ENCODE data around the gene HOOK2.
A peak's percentile ranks its signal among the peaks of the same experiment; 100 is the strongest.
"Not testable (repeated sequence)": the region's sequence is repeated elsewhere in the genome, so short reads cannot be mapped to it uniquely, and the experiment has no call there.

HOOK2 gene, protein sequence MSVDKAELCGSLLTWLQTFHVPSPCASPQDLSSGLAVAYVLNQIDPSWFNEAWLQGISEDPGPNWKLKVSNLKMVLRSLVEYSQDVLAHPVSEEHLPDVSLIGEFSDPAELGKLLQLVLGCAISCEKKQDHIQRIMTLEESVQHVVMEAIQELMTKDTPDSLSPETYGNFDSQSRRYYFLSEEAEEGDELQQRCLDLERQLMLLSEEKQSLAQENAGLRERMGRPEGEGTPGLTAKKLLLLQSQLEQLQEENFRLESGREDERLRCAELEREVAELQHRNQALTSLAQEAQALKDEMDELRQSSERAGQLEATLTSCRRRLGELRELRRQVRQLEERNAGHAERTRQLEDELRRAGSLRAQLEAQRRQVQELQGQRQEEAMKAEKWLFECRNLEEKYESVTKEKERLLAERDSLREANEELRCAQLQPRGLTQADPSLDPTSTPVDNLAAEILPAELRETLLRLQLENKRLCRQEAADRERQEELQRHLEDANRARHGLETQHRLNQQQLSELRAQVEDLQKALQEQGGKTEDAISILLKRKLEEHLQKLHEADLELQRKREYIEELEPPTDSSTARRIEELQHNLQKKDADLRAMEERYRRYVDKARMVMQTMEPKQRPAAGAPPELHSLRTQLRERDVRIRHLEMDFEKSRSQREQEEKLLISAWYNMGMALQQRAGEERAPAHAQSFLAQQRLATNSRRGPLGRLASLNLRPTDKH

DNA sequence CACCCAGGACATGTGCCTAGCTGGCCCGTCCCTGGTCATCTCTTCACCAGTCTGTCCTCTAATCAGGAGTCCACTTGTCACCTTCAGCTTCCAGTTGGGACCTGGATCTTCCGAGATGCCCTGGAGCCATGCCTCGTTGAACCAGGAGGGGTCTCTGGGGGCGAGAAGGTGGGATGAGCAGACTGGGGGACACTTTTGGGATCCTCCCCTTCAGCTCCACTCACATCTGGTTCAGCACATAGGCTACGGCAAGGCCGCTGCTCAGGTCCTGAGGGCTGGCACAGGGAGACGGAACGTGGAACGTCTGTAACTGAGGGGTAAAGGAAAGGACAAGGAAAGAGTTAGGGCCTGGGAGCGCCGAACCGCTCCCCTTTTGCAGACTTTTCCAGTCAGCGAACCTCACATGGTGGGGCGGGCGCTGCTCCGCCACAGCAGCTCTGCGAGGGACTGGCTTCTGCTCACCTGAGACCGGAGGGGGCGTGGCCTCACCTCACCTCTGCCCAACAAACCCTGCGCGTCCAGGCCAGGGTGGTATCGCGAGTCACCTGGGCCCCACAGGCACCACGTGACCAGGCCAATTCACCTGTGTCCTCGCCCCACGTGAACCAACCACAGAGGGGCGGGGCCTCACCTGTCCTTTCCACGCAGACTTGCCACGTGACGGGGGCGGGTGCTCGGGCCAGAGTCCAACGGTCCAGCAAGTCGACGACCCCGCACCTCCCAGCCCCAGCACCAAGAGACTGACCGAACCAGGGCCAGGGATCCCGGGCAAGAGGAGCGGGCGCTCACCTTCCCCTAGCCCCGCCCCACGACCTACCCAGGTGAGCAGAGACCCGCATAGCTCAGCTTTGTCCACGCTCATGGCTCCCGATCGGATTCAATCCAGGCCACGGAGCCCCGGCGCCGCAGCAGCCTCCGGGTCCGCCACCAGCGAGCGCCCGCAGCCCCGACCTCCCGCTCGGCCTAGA is at the start of gene HOOK2:
TSS of gene HOOK2 (minus strand) at position 965 of the 968 bp plus-strand sequence. CDS start at position 862, 103 bp downstream.
- DNase-seq (ENCODE audit: low read depth) = no peak

DNA sequence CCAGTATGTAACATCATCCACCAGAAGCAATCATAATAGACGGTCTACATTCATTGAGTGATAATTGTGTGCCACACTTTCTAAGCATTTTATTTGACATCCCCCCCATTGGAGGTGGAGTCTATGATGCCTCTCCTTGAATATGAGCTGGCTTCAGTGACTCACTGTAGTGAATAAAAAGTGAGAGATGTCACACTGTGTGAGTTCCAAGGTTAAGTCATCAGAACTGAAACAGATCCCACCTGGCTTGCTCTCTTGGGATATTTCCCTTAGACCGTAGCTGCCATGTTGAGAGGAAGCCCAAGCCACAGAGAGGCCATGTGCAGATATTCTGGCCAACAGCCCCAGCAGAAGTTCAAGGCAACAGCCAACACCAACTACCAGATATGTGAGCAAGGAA is 46.4 kb upstream of the HOOK2 start:
- no peak for DNase-seq (ENCODE audit: low read depth)

DNA sequence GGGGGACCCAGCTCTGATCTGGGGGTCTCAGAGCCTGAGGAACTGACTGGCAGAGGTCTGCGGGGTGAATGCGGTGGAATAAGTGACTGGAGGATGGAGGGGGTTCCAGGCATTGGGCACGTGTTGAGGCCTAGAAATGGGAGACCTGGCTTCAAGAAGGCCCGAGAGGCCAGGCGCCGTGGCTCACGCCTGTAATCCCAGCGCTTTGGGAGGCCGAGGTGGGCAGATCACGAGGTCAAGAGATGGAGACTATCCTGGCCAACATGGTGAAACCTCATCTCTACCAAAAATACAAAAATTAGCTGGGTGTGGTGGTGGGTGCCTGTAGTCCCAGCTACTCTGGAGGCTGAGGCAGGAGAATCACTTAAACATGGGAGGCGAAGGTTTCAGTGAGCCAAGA is 42.5 kb upstream of the HOOK2 start:
- DNase-seq (ENCODE audit: low read depth) = not testable (repeated sequence)

DNA sequence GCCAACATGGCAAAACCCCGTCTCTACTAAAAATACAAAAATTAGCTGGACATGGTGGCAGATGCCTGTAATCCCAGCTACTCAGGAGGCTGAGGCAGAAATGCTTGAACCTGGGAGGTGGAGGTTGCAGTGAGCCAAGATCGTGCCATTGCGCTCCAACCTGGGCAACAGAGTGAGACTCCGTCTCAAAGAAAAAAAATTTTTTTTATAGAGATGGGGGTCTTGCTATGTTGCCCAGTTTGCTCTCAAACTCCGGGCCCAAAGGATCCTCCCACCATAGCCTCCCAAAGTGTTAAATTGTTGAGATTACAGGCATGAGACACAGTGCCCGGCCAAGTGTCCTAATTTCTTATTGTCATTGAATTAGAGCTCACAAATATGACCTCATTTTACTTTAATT is 41.8 kb upstream of the HOOK2 start:
- not testable (repeated sequence) for DNase-seq (ENCODE audit: low read depth)

DNA sequence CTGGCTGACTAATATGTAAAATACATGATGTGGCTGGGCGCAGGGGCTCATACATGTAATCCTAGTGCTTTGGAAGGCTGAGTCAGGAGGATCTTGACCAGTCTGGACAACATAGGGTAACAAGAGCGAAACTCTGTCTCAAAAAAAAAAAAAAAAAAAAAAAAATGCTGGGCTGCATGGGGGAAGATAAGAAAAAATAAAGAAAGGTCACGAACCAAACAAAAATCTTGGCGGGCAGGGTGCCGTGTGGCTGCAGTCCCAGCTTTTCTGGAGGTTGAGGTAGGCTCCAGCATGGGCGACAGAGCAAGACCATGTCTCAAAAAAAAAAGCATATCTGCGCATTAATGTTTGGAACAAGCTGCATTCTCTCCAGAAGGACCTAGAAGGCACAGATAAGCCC is 39.7 kb upstream of the HOOK2 start:
- no peak for DNase-seq (ENCODE audit: low read depth)

DNA sequence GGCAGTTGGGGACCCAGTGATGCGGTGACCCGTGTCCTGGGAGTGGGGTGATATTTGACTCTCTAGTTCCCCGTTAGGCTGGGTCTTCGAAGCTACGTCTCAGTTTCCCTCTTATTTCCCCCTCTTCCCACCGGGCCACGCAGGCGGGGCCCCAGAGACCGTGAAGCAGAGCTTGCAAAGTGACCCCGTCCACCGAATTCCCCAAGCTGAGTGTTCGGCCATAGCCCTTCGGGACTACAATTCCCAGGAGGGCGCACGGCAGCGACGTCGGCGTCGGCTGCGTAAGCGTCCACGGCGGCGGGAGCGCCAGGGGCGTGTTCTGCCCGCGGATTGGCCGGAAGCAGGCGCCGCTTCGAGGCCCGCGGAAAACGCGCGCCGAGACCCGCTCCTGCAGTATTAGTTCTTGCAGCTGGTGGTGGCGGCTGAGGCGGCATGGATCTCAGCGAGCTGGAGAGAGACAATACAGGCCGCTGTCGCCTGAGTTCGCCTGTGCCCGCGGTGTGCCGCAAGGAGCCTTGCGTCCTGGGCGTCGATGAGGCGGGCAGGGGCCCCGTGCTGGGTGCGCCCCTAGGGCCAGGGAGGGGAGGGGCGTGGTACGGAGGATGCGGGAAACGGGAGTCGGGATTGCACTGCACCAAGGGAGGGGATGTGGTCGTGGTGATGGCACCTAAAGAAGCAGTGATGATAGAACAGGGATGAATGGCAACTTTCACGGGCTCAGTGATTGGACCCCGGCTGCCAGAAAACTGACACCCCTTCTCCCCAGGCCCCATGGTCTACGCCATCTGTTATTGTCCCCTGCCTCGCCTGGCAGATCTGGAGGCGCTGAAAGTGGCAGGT is 31.1 kb upstream of the HOOK2 start, which contains the start of gene RNASEH2A:
TSS of gene RNASEH2A (plus strand) at position 343 of the 840 bp plus-strand sequence. CDS start at position 433, 90 bp downstream.
- DNase-seq (ENCODE audit: low read depth) = peak; percentile 64

DNA sequence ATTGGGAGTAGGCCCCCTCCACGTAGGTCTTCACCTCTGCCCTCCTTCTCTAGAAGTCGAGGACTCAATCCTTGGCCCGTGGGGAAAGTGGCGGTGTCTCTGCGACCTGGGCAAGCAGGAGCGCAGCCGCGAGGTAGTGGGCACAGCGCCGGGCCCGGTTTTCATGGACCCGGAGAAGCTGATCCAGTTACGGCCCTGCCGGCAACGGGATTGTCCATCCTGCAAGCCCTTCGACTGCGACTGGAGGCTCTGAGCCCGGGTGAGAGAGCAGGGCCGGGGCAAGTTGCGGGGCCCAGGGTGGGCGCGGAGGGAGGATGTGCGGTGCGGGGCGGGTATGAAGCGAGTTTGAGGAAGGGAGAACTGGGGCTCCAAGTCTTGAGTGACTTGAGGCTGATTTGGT is 28.7 kb upstream of the HOOK2 start:
- no peak for DNase-seq (ENCODE audit: low read depth)

DNA sequence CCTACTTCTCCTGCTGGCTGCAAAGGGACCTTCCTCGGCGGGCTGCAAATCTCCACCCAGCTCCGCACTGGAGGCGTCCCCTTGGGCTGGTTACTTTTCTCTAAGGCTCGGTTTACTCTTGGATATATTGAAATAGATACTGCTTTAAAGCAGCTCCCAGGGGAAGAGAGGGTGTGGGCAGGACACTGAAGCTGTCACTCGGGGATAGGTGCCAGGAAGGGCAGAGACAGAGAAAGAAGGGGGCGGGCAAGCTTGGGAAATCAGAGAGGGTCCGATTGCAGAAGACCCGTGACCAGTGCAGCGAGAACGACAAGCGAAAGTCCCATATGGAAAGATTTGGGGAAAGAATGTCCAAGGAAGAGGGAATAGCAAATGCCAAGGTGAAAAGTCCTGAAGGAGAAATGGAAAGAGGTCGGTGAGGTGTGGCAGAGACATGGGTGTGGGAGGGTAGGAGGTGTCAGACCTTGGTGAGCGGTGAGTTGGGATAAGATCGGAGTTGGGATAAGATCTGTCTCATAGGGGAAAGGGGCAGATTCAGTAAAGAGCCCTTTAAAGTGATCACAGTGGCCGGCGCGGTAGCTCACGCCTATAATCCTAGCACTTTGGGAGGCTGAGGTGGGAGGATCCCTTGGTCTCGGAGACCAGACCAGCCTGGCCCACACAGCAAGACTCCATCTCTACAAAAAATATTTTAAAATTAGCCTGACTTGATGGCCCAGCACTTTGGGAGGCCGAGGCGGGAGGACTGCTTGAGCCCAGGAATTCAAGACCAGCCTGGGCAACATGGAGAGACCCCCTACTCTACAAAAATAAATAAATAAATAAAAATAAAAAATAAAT is 27.1 kb upstream of the HOOK2 start:
- DNase-seq (ENCODE audit: low read depth) = no peak

DNA sequence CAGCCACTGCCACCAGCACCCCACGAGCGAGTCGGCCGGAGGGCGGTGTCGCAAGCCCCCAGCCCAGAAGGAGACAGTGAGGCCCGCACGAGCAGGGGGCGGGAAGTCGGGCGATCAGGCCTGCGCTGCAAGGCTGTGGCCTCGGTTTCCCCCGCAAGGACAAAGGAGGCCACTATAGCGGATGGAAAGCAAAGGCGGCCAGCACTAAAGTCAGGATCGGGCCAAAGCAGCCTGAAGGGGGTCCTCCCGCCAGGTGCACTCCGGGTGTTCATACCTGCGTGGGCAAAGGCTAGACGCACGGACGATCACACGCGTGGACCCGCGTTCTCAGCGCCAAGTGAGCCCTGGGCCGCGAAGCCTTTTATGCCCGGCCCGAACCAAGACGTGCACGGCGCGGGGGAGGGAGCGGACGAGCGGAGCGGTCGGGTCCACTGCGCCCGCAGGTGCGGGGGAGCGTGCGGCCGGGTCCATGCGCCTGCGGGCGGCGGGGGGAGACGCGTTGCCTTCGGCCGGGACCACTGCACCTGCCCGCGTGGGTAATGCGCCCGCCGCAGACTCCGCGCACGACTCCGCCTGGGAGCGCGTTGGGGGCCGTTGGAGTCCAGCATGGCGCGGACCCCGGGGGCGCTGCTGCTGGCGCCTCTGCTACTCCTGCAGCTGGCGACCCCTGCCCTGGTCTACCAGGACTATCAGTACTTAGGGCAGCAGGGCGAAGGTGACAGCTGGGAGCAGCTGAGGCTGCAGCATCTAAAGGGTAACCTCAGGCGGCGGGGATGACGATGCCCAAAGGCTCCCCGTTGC is 26.3 kb upstream of the HOOK2 start, which contains the start of the genes PRDX2 and THSD8:
TSS of gene PRDX2 (minus strand) at position 335 of the 801 bp plus-strand sequence. CDS start 539 bp downstream, outside the sequence.
TSS of gene THSD8 (plus strand) at position 604 of the 801 bp plus-strand sequence. CDS start at position 607, 3 bp downstream.
- DNase-seq (ENCODE audit: low read depth) = no peak

DNA sequence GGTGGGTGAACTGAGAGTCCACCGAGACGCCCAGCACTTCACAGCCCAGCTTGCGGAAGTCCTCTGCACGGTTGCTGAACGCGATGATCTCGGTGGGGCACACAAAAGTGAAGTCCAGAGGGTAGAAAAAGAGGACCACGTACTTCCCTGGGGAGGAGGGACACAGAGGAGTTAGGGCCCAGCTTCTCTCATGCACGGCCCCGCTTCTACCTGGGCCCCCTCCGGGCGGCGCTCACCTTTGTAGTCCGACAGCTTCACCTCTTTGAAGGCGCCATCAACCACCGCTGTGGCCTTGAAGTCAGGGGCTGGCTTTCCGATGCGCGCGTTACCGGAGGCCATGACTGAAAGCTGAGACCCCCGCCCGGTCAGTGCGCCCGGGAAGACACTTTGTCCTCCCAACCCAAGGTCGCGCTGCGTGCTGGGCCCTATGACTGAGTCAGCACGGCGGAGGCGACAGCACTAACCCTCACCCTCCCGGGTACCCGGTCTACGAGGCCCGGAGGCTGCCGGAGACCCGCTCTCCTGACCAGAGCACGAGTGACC is 25.6 kb upstream of the HOOK2 start:
- no peak for DNase-seq (ENCODE audit: low read depth)

DNA sequence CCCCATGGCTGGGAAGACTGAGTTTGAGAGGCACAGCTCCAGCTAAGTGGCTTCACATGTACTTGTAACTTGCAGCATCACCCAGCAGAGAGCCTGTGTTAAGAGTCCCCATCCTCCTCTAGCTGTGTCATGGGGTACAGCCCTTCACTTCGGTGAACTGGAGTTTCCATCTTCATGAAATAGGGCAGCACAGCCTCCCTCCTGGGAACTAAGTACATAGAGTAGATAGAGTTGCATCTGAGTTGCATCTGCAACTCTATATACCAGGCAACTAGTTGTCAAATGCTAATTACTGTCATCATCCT is 25.1 kb upstream of the HOOK2 start:
- no peak for DNase-seq (ENCODE audit: low read depth)

DNA sequence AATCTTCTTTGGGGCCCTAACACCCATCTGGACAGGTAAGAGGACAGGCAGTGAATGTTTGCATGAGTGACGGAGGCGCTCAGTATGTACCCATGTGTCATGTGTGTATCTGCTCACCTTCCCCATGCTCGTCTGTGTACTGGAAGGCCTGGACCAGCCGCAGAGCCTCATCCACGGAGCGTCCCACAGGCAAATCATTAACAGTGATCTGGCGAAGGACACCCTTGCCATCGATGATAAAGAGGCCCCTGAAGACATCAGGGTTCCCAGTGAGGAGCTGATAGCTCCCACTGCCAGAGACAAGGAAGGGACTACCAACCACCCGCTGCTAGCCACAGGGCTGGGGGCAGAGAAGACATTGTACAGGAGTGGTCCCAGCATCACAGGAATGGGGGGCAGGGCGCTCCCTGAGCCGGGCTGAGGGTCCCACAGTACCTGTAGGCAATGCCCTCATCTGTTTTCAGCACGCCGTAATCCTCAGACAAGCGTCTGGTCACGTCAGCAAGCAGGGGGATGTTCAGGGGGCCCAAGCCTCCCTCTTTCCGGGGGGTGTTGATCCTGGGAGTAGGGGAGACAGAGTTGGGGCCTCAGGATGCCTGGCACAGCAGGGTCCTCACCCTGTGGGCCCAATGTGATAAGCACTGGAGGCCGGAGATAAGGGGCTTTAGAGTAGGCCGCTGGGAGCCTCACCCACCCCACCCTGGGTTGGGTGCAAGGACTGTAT is 24.6 kb upstream of the HOOK2 start:
- DNase-seq (ENCODE audit: low read depth) = no peak

DNA sequence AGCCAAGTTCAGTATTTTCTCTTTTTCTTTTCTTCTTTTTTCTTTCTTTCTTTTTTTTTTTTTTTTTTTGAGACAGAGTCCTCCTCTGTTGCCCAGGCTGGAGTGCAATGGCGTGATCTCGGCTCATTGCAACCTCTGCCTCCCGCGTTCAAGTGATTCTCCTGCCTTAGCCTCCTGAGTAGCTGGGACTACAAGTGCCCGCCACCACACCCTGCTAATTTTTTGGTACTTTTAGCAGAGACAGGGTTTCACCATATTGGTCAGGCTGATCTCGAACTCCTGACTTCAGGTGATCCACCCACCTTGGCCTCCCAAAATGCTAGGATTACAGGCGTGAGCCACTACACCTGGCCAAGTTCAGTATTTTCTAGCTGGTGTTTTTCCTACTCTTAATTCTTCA is 22.3 kb upstream of the HOOK2 start:
- not testable (repeated sequence) for DNase-seq (ENCODE audit: low read depth)

DNA sequence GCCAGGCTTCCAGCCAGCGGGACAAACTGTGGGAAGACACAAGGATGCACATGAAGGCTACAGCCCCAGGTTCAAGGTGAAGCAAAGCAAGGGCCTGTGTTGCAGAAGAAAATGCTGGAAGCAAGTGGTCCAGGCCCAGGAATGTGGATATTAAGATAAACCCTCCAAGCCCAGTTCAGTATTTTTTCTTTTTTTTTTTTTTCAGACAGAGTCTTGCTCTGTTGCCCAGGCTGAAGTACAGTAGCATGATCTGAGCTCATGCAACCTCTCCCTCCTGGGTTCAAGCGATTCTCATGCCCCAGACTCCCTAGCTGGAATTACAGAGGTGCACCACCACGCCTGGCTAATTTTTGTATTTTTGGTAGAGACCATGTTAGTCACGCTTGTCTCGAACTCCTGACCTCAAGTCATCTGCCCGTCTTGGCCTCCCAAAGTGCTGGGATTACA is 21.8 kb upstream of the HOOK2 start:
- no peak for DNase-seq (ENCODE audit: low read depth)

DNA sequence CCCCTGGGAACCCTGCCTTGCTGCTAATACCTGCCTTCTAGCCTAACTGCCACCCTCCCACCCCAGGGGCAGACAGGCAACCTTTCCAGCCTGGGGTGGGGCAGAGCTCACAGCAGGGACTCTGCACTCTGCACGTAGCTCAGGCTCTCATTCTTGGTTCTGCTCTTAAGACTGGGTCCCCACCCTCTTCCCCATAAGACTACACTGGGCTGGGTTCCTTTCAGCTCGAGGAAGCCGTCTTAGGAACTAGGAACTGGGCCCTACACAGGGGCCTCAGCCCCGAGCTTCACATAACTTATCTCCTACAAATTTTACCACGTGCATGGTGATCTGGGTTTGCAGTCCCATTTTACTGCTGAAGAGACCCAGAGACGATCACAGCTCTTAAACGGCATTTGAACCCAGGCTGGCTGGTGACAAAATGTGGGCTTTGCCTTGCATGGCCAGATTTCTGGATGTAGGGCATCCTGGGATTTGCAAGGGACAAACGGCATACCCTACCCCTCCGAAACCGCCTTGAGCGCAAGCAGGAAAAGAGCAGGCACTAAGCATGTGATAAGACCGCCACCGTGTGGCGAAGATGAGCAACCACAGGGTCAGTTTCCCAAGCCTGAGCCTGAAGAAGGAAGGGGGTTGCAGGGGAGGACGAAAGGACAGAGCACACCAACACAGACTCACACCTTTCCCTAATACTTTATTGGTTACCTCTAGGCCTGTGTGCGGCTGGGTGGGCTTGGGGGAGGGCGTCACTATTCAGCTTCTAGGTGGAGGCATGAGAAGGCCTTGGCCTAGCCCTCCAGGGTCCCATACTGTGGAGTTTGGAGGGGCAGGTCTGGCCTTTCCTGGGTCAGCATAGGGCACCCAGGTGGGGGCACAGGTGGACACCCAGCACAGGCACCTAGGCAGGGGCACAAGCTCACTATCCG is 21.1 kb upstream of the HOOK2 start:
- DNase-seq (ENCODE audit: low read depth) = peak; percentile 63

DNA sequence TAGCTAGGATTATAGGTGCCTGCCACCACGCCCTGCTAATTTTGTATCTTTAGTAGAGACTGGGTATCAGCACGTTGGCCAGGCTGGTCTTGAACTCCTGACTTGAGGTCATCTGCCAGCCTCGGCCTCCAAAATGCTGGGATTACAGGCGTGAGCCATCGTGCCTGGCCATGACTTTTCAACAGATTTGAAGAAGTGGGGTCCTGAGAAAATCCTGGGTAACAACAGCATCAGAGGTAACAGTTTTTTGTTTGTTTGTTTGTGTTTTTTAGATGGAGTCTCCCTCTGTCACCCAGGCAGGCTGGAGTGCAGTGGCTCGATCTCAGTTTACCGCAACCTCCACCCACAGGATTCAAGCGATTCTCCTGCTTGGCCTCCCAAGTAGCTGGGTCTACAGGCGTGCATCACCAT is 19.6 kb upstream of the HOOK2 start:
- no peak for DNase-seq (ENCODE audit: low read depth)

All from stimulated activated CD8-positive, alpha-beta memory T cell treated with anti-CD3 and anti-CD28 coated beads, Interleukin-15, amount 100 ng/mL, for 1 hour (primary cell).